OCI-LY1 (cell line): ENCODE results near the gene PLCG1.

Source experiments
- CTCF ChIP-seq: fragments of 200-600 bp; sonication (generic), shearing (Covaris generic); IDR thresholded peaks from 2 replicates; pipeline ENCODE4 v1.5.1; 2017; ENCODE audit warnings: mild to moderate bottlenecking, antibody characterized with exemption, low read length, moderate library complexity, mixed read lengths
- EZH2 ChIP-seq: fragments of 200-600 bp; sonication (generic), shearing (Covaris generic); IDR thresholded peaks from 2 replicates; pipeline ENCODE4 v1.8.0; 2017; ENCODE audit warnings: borderline replicate concordance, mixed run types, mild to moderate bottlenecking, antibody characterized with exemption, low read length, moderate library complexity, mixed read lengths

GRCh38 chr20:41222703-41223102 is 85.4 kb downstream of the PLCG1 start:
- TF ChIP-seq CTCF (no peak), EZH2 (no peak)
